Endodermal cell (in vitro differentiated cells): ENCODE data around the gene CDH20. TPM values are rescaled to one million over a fixed set of nuclear protein-coding genes. Genes with fewer than 3 reads are reported as not detected.

ENCODE experiments used
- DNase-seq: peaks from one replicate; pipeline ENCODE4 v3.0.0-alpha.2; 2017
- H3K27ac ChIP-seq: 2 replicates; pipeline ENCODE4 v1.5.1; 2013; ENCODE audit warnings: mild to moderate bottlenecking, low read depth, low read length, moderate library complexity
- H3K27me3 ChIP-seq: 2 replicates; pipeline ENCODE4 v1.6.1; 2013; ENCODE audit warnings: mild to moderate bottlenecking, low read length, moderate library complexity; ENCODE audit not compliant: insufficient read depth, control insufficient read depth, poor library complexity, severe bottlenecking
- H3K36me3 ChIP-seq: 2 replicates; pipeline ENCODE4 v1.7.0; 2013; ENCODE audit warnings: mild to moderate bottlenecking, low read length, moderate library complexity; ENCODE audit not compliant: control insufficient read depth, insufficient read depth
- H3K4me1 ChIP-seq: one replicate; pipeline ENCODE4 v1.7.0; 2013; ENCODE audit warnings: low read length; ENCODE audit not compliant: control insufficient read depth, insufficient read depth
- H3K4me3 ChIP-seq: 2 replicates; pipeline ENCODE4 v1.5.1; 2013; ENCODE audit warnings: mild to moderate bottlenecking, low read length, moderate library complexity
- H3K9ac ChIP-seq: 2 replicates; pipeline ENCODE4 v1.6.1; 2013; ENCODE audit warnings: mild to moderate bottlenecking, low read length, moderate library complexity; ENCODE audit not compliant: poor library complexity, severe bottlenecking; ENCODE audit errors: extremely low read depth
- H3K9me3 ChIP-seq: 2 replicates; pipeline ENCODE4 v1.6.1; 2013; ENCODE audit warnings: mild to moderate bottlenecking, low read length, moderate library complexity; ENCODE audit not compliant: control insufficient read depth
- H3K27ac Mint-ChIP-seq: 2 replicates; pipeline ENCODE4 v1.8.0; 2020; ENCODE audit warnings: mixed read lengths
- H3K27me3 Mint-ChIP-seq: 2 replicates; pipeline ENCODE4 v1.8.0; 2021; ENCODE audit warnings: mild to moderate bottlenecking, mixed read lengths; ENCODE audit not compliant: insufficient read depth
- H3K36me3 Mint-ChIP-seq: 2 replicates; pipeline ENCODE4 v1.8.0; 2020; ENCODE audit warnings: low read depth, mixed read lengths
- H3K4me1 Mint-ChIP-seq: 2 replicates; pipeline ENCODE4 v1.8.0; 2020; ENCODE audit warnings: mixed read lengths
- H3K4me3 Mint-ChIP-seq: 2 replicates; pipeline ENCODE4 v1.8.0; 2020; ENCODE audit warnings: mild to moderate bottlenecking, moderate library complexity, mixed read lengths
- H3K9me3 Mint-ChIP-seq: 2 replicates; pipeline ENCODE4 v1.8.0; 2020; ENCODE audit warnings: mild to moderate bottlenecking, mixed read lengths
- CTCF ChIP-seq: fragments of 200-600 bp; sonication (generic); conservative IDR thresholded peaks from 2 replicates; pipeline ENCODE4 v1.5.0; 2021; ENCODE audit warnings: antibody characterized with exemption, mild to moderate bottlenecking
- WGBS, 2 experiments: methylation state at CpG; one replicate each; pipeline versions ENCODE4 v1.1.5 to v1.1.7; 2013; ENCODE audit warnings: missing lambda C conversion rate in 2 of 2, mixed read lengths in 1 of 2; ENCODE audit not compliant: insufficient coverage in 1 of 2, insufficient read length in 1 of 2; 5-methylcytosine and 5-hydroxymethylcytosine counted together
- total RNA-seq, 2 donors: library from RNA; stranded (reverse); fragmentation: NEBNext Ultra II Directional in 1 of 2; extraction: Animal tissue kit (Norgen Biotek cat#: 25700) in 1 of 2; gene quantifications; 2 replicates in 1 of 2; 3 replicates in 1 of 2; pipeline ENCODE4 v1.2.1, GENCODE V29; 2021

The CDH20 gene
- total RNA-seq, 2 donors from 2014 or later = 0.11 to 0.75 TPM

GRCh38 chr18:61578846-61579245 is 245.6 kb downstream of the CDH20 start:
- no peak overlapping the region for H3K9ac ChIP-seq
- H3K4me1 ChIP-seq = no peaks in the 10 kb centered on the region
- no peak overlapping the region for H3K27ac ChIP-seq
- WGBS, 2 experiments = 98% methylated on average over 2 of the region's 2 CpGs; no CpG with 5 or more reads in 1 of the 2 experiments
- no peak for TF ChIP-seq CTCF
- Mint-ChIP-seq H3K4me3 (no peak overlapping the region), H3K9me3 (peaks cover 4% of the 10 kb centered on the region), H3K4me1 (peaks cover 12% of the 10 kb centered on the region), H3K27ac (no peak overlapping the region), H3K27me3 (peaks cover 16% of the 10 kb centered on the region), H3K36me3 (no peaks in the 10 kb centered on the region)
- no peak overlapping the region for H3K4me3 ChIP-seq
- peaks cover 3% of the 10 kb centered on the region for H3K9me3 ChIP-seq
- DNase-seq = no peak
- no peaks in the 10 kb centered on the region for H3K27me3 ChIP-seq
- H3K36me3 ChIP-seq = no peaks in the 10 kb centered on the region

GRCh38 chr18:61579581-61579980 is 246.4 kb downstream of the CDH20 start:
- TF ChIP-seq CTCF = no peak
- 95 to 96% methylated on average over 2 of the region's 2 CpGs for WGBS, 2 experiments

GRCh38 chr18:61580046-61580445 is 246.8 kb downstream of the CDH20 start:
- Histone ChIP-seq H3K9me3 (no peaks in the 10 kb centered on the region), H3K9ac (no peak overlapping the region), H3K4me1 (no peaks in the 10 kb centered on the region), H3K36me3 (no peaks in the 10 kb centered on the region), H3K4me3 (no peak overlapping the region), H3K27ac (no peak overlapping the region), H3K27me3 (no peaks in the 10 kb centered on the region)
- H3K27me3 Mint-ChIP-seq = peaks cover 16% of the 10 kb centered on the region
- DNase-seq = no peak
- 95% methylated on average over 2 of the region's 2 CpGs; no CpG with 5 or more reads in 1 of the 2 experiments for WGBS, 2 experiments
- no peak overlapping the region for H3K4me3 Mint-ChIP-seq
- H3K36me3 Mint-ChIP-seq = no peaks in the 10 kb centered on the region
- H3K9me3 Mint-ChIP-seq = peaks cover 7% of the 10 kb centered on the region
- TF ChIP-seq CTCF = no peak
- peaks cover 12% of the 10 kb centered on the region for H3K4me1 Mint-ChIP-seq
- H3K27ac Mint-ChIP-seq = no peak overlapping the region

More at GRCh38 chr18:61579581-61579980, 246.4 kb downstream of the CDH20 start:
- no peak overlapping the region for H3K27ac Mint-ChIP-seq
- Histone ChIP-seq H3K4me1 (no peaks in the 10 kb centered on the region), H3K36me3 (no peaks in the 10 kb centered on the region), H3K4me3 (no peak overlapping the region), H3K27ac (no peak overlapping the region), H3K9me3 (no peaks in the 10 kb centered on the region), H3K27me3 (no peaks in the 10 kb centered on the region), H3K9ac (no peak overlapping the region)
- H3K4me1 Mint-ChIP-seq = peaks cover 12% of the 10 kb centered on the region
- H3K9me3 Mint-ChIP-seq = peaks cover 7% of the 10 kb centered on the region
- no peak overlapping the region for H3K4me3 Mint-ChIP-seq
- H3K36me3 Mint-ChIP-seq = no peaks in the 10 kb centered on the region
- no peak for DNase-seq
- H3K27me3 Mint-ChIP-seq = peaks cover 16% of the 10 kb centered on the region
